ENCODE results near the gene HLA-DMA. TPM values are rescaled to one million over a fixed set of nuclear protein-coding genes. Genes with fewer than 3 reads are reported as not detected.

The HLA-DMA gene
- total RNA-seq, 2 donors from 2014 or later: 4.9 to 19.0 TPM

DNA sequence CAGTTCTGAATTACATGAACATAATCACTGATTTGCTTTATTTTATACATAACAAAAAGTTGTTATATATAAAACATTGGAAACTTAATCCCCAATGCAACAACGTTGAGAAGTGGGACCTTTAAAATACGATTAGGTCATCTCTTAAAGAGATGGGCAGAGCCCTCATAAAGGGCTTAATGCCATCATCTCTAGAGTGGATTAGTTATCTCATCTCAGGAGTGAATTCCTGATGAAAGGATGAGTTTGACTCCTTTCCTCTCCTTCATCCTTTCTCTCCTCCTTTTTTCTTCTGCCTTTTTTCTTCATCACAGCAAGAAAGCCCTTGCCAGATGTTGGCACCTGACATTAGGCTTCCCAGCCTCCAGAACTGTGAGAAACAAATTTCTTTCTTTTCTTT lies 42.6 kb upstream of the HLA-DMA start:
- Mint-ChIP-seq H3K36me3 (ENCODE audit: low read depth) (no peaks in the 10 kb centered on the region), H3K27me3 (ENCODE audit: insufficient read depth) (peaks cover 28% of the 10 kb centered on the region), H3K4me1 (peaks cover 1% of the 10 kb centered on the region), H3K4me3 (no peak overlapping the region), H3K9me3 (no peaks in the 10 kb centered on the region), H3K27ac (no peak overlapping the region)
- Histone ChIP-seq H3K27me3 (ENCODE audit: control insufficient read depth, insufficient read depth, low read length, poor library complexity, severe bottlenecking) (peaks cover 27% of the 10 kb centered on the region), H3K4me1 (ENCODE audit: control insufficient read depth, insufficient read depth, low read length) (no peaks in the 10 kb centered on the region), H3K36me3 (ENCODE audit: control insufficient read depth, insufficient read depth, low read length) (no peaks in the 10 kb centered on the region), H3K4me3 (ENCODE audit: low read length) (no peak overlapping the region), H3K9me3 (ENCODE audit: control insufficient read depth, low read length) (no peaks in the 10 kb centered on the region), H3K27ac (ENCODE audit: low read depth, low read length) (no peak overlapping the region), H3K9ac (ENCODE audit: extremely low read depth, low read length, poor library complexity, severe bottlenecking) (no peak overlapping the region)
- TF ChIP-seq, protein P1, sequence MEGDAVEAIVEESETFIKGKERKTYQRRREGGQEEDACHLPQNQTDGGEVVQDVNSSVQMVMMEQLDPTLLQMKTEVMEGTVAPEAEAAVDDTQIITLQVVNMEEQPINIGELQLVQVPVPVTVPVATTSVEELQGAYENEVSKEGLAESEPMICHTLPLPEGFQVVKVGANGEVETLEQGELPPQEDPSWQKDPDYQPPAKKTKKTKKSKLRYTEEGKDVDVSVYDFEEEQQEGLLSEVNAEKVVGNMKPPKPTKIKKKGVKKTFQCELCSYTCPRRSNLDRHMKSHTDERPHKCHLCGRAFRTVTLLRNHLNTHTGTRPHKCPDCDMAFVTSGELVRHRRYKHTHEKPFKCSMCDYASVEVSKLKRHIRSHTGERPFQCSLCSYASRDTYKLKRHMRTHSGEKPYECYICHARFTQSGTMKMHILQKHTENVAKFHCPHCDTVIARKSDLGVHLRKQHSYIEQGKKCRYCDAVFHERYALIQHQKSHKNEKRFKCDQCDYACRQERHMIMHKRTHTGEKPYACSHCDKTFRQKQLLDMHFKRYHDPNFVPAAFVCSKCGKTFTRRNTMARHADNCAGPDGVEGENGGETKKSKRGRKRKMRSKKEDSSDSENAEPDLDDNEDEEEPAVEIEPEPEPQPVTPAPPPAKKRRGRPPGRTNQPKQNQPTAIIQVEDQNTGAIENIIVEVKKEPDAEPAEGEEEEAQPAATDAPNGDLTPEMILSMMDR (conservative IDR thresholded peaks at IDR 0.05): no peak
- WGBS, 2 experiments (ENCODE audit: insufficient coverage in 1 of 2, insufficient read length in 1 of 2): 53 to 58% methylated on average over 2 of the region's 2 CpGs
- DNase-seq: no peak

DNA sequence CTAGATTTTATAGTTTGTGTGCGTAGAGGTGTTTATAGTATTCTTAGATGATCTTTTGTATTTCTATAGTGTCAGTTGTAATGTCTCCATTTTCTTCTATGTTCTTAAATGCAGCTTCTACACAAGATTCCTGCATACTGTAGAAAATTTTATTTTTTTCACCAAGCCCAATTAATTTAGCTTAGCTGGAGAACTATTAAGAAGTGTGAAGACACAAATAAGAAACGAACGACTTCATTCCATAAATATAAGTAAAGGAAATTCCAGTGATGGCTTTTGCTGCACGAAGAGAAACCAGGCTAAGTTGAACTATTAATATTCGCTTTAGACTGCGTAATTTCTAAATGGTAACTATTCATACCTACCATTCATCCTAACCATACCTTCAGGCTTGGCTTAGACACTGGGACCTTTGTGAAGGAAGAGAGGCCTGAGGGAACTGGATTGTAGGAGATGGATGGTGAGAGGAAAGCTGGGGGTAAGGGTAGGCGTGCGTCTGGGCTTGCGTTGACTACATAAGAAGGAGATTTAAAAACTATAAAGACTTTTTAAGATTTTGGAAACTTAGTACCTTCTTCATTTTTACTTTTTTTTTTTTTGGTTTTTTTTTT lies 40.6 kb upstream of the HLA-DMA start:
- H3K4me1 ChIP-seq (ENCODE audit: control insufficient read depth, insufficient read depth, low read length): no peaks in the 10 kb centered on the region
- no peaks in the 10 kb centered on the region for H3K9me3 Mint-ChIP-seq
- H3K36me3 ChIP-seq (ENCODE audit: control insufficient read depth, insufficient read depth, low read length): no peaks in the 10 kb centered on the region
- H3K36me3 Mint-ChIP-seq (ENCODE audit: low read depth): no peaks in the 10 kb centered on the region
- TF ChIP-seq, protein P1 (conservative IDR thresholded peaks at IDR 0.05): no peak
- no peak overlapping the region for H3K27ac ChIP-seq (ENCODE audit: low read depth, low read length)
- H3K27ac Mint-ChIP-seq: no peak overlapping the region
- H3K4me3 Mint-ChIP-seq: no peak overlapping the region
- no peaks in the 10 kb centered on the region for H3K4me1 Mint-ChIP-seq
- peaks cover 25% of the 10 kb centered on the region for H3K27me3 ChIP-seq (ENCODE audit: control insufficient read depth, insufficient read depth, low read length, poor library complexity, severe bottlenecking)
- 84 to 94% methylated on average over 3 to 8 of the region's 9 CpGs for WGBS, 2 experiments (ENCODE audit: insufficient coverage in 1 of 2, insufficient read length in 1 of 2)
- H3K4me3 ChIP-seq (ENCODE audit: low read length): no peak overlapping the region
- no peaks in the 10 kb centered on the region for H3K9me3 ChIP-seq (ENCODE audit: control insufficient read depth, low read length)
- no peak overlapping the region for H3K9ac ChIP-seq (ENCODE audit: extremely low read depth, low read length, poor library complexity, severe bottlenecking)
- peaks cover 23% of the 10 kb centered on the region for H3K27me3 Mint-ChIP-seq (ENCODE audit: insufficient read depth)
- no peak for DNase-seq

DNA sequence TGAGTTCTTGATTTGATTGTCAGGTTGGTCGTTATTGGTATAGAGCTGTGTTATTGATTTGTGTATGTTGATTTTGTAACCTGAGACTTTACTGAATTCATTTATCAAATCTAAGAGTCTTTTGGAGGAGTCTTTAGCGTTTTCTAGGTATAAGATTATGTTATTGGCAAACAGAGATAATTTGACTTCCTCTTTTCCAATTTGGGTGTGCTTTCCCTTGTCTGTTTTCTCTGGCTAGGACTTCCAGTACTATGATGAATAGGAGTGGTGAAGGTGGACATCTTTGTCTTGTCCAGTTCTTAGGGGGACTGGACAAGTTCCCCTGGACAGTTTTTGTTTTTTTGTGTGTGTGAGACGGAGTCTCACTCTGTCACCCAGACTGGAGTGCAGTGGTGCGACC lies 39.1 kb upstream of the HLA-DMA start:
- Histone ChIP-seq H3K36me3 (ENCODE audit: control insufficient read depth, insufficient read depth, low read length) (no peaks in the 10 kb centered on the region), H3K27ac (ENCODE audit: low read depth, low read length) (no peak overlapping the region), H3K9ac (ENCODE audit: extremely low read depth, low read length, poor library complexity, severe bottlenecking) (no peak overlapping the region), H3K9me3 (ENCODE audit: control insufficient read depth, low read length) (no peaks in the 10 kb centered on the region), H3K4me3 (ENCODE audit: low read length) (no peak overlapping the region), H3K27me3 (ENCODE audit: control insufficient read depth, insufficient read depth, low read length, poor library complexity, severe bottlenecking) (peaks cover 19% of the 10 kb centered on the region), H3K4me1 (ENCODE audit: control insufficient read depth, insufficient read depth, low read length) (no peaks in the 10 kb centered on the region)
- Mint-ChIP-seq H3K9me3 (no peaks in the 10 kb centered on the region), H3K4me1 (no peaks in the 10 kb centered on the region), H3K4me3 (no peak overlapping the region), H3K36me3 (ENCODE audit: low read depth) (no peaks in the 10 kb centered on the region), H3K27ac (no peak overlapping the region), H3K27me3 (ENCODE audit: insufficient read depth) (peaks cover 22% of the 10 kb centered on the region)
- DNase-seq: no peak
- TF ChIP-seq, protein P1 (conservative IDR thresholded peaks at IDR 0.05): no peak
- WGBS, 2 experiments (ENCODE audit: insufficient coverage in 1 of 2, insufficient read length in 1 of 2): 57 to 69% methylated on average over 1 to 4 of the region's 4 CpGs
